H1 (cell line): ENCODE measurements around the gene IQCE. TPM values are rescaled to one million over a fixed set of nuclear protein-coding genes. Genes with fewer than 3 reads are reported as not detected.
A peak's percentile ranks its signal among the peaks of the same experiment; 100 is the strongest.

Experiments
- CTCF ChIA-PET: fragments of 300-600 bp; sonication (Branson Sonifier 250); formaldehyde crosslinking; loops from one replicate; lab custom pipeline; 2021; ENCODE audit not compliant: partially characterized antibody; lab: Charles Lee
- POLR2A ChIA-PET: fragments of 300-600 bp; sonication (Branson Sonifier 250); formaldehyde crosslinking; loops from one replicate; lab custom pipeline; 2021; ENCODE audit warnings: inconsistent platforms; ENCODE audit not compliant: partially characterized antibody; lab: Charles Lee
- DNase-seq, 2 experiments: peaks; one replicate each; pipeline versions ENCODE4 v3.0.0 to v3.0.0-alpha.2; 2010 to 2022; ENCODE audit warnings: low spot score in 2 of 2, low read depth in 1 of 2, mixed read lengths in 1 of 2
- FAIRE-seq: peaks from 2 replicates; lab custom pipeline; 2011; peaks lifted over from hg19 to GRCh38; lab: Jason Lieb, UNC
- H2AFZ ChIP-seq: 2 replicates; pipeline ENCODE4 v1.8.1; 2012; ENCODE audit warnings: low read length, inconsistent platforms
- H2AK5ac ChIP-seq: 2 replicates; pipeline ENCODE4 v1.6.1; 2013; ENCODE audit warnings: low read depth, low read length
- H2BK120ac ChIP-seq: replicated peaks from 2 replicates; pipeline ENCODE3; 2013; ENCODE audit warnings: low read depth, low read length, inconsistent platforms
- H2BK12ac ChIP-seq: 2 replicates; pipeline ENCODE4 v1.6.1; 2013; ENCODE audit warnings: low read depth, low read length
- H2BK15ac ChIP-seq: 2 replicates; pipeline ENCODE4 v1.6.1; 2013; ENCODE audit warnings: low read length
- H2BK20ac ChIP-seq: 2 replicates; pipeline ENCODE4 v1.6.1; 2013; ENCODE audit warnings: low read length
- H2BK5ac ChIP-seq: 2 replicates; pipeline ENCODE4 v1.6.1; 2013; ENCODE audit warnings: low read depth, low read length
- H3K14ac ChIP-seq: 2 replicates; pipeline ENCODE4 v1.6.1; 2013; ENCODE audit warnings: inconsistent platforms; ENCODE audit not compliant: insufficient read length
- H3K18ac ChIP-seq: 2 replicates; pipeline ENCODE4 v1.6.1; 2013; ENCODE audit warnings: low read length; ENCODE audit errors: extremely low read depth
- H3K23ac ChIP-seq: 2 replicates; pipeline ENCODE4 v1.6.1; 2013; ENCODE audit warnings: inconsistent platforms; ENCODE audit not compliant: insufficient read length
- H3K23me2 ChIP-seq: 2 replicates; pipeline ENCODE4 v1.6.1; 2013; ENCODE audit warnings: low read depth, low read length
- H3K27ac ChIP-seq: 2 replicates; pipeline ENCODE4 v1.6.1; 2011; ENCODE audit warnings: low read depth, low read length, inconsistent platforms
- H3K27me3 ChIP-seq, 4 experiments: replicated peaks in 1 of 4; 1 replicate in 1 of 4; 2 replicates in 3 of 4; pipeline versions ENCODE4 v1.6.1 to v1.8.1; 2011 to 2013; ENCODE audit warnings: low read length in 3 of 4, mild to moderate bottlenecking in 3 of 4, inconsistent platforms in 2 of 4, mixed read lengths in 2 of 4, moderate library complexity in 1 of 4; ENCODE audit not compliant: control insufficient read depth in 3 of 4, insufficient read depth in 3 of 4; ENCODE audit errors: extremely low read depth in 1 of 4
- H3K36me3 ChIP-seq, 4 experiments: 2 replicates each; pipeline versions ENCODE4 v1.6.1 to v1.8.1; 2011 to 2013; ENCODE audit warnings: mild to moderate bottlenecking in 4 of 4, low read length in 3 of 4, moderate library complexity in 2 of 4, control low read depth in 1 of 4, inconsistent platforms in 1 of 4; ENCODE audit not compliant: insufficient read depth in 4 of 4, control insufficient read depth in 2 of 4
- H3K4ac ChIP-seq: replicated peaks from 2 replicates; pipeline ENCODE3; 2013; ENCODE audit warnings: low read length, low read depth, mixed read lengths, inconsistent platforms; ENCODE audit not compliant: insufficient read length
- H3K4me1 ChIP-seq, 4 experiments: replicated peaks in 1 of 4; 1 replicate in 1 of 4; 2 replicates in 3 of 4; pipeline versions ENCODE4 v1.6.1 to v1.8.1; 2011 to 2013; ENCODE audit warnings: low read length in 3 of 4, inconsistent platforms in 2 of 4, mixed read lengths in 1 of 4; ENCODE audit not compliant: insufficient read depth in 4 of 4, control insufficient read depth in 3 of 4
- H3K4me2 ChIP-seq, 2 experiments: 2 replicates each; pipeline versions ENCODE4 v1.6.1 to v1.8.1; 2011 to 2013; ENCODE audit warnings: low read depth in 2 of 2, low read length in 2 of 2, control low read depth in 1 of 2, inconsistent platforms in 1 of 2, mild to moderate bottlenecking in 1 of 2; ENCODE audit not compliant: insufficient read depth in 1 of 2
- H3K4me3 ChIP-seq, 4 experiments: fragments of 200-600, 300-600 bp in 1 of 4; sonication (generic), shearing (Covaris generic), sonication (Bioruptor Twin) in 1 of 4; 2 replicates each; pipeline versions ENCODE4 v1.5.1 to v1.8.1; 2011 to 2016; ENCODE audit warnings: low read length in 4 of 4, low read depth in 3 of 4, control low read depth in 2 of 4, inconsistent platforms in 2 of 4, mild to moderate bottlenecking in 2 of 4, mixed read lengths in 1 of 4, moderate library complexity in 1 of 4; ENCODE audit not compliant: insufficient read depth in 2 of 4; ENCODE audit errors: extremely low read depth in 1 of 4
- H3K56ac ChIP-seq: replicated peaks from 2 replicates; pipeline ENCODE3; 2013; ENCODE audit warnings: low read depth, mild to moderate bottlenecking, mixed read lengths, low read length, inconsistent platforms; ENCODE audit not compliant: insufficient read length
- H3K79me1 ChIP-seq: 2 replicates; pipeline ENCODE4 v1.6.1; 2013; ENCODE audit warnings: low read depth, low read length, control low read depth
- H3K79me2 ChIP-seq, 2 experiments: 2 replicates each; pipeline versions ENCODE4 v1.6.1 to v1.8.1; 2012 to 2013; ENCODE audit warnings: low read length in 2 of 2, mild to moderate bottlenecking in 2 of 2, inconsistent platforms in 1 of 2; ENCODE audit not compliant: insufficient read depth in 2 of 2, control insufficient read depth in 1 of 2
- H3K9ac ChIP-seq, 4 experiments: replicated peaks in 1 of 4; 1 replicate in 1 of 4; 2 replicates in 3 of 4; pipeline versions ENCODE4 v1.6.1 to v1.8.1; 2011 to 2013; ENCODE audit warnings: low read depth in 3 of 4, low read length in 3 of 4, control low read depth in 2 of 4, mild to moderate bottlenecking in 2 of 4, moderate library complexity in 2 of 4, inconsistent platforms in 1 of 4; ENCODE audit errors: extremely low read depth in 1 of 4
- H3K9me3 ChIP-seq, 2 experiments: 2 replicates each; pipeline versions ENCODE4 v1.6.1 to v1.8.1; 2012 to 2013; ENCODE audit warnings: mild to moderate bottlenecking in 2 of 2, moderate library complexity in 2 of 2, control low read depth in 1 of 2, inconsistent platforms in 1 of 2, low read depth in 1 of 2, low read length in 1 of 2, mixed read lengths in 1 of 2; ENCODE audit not compliant: insufficient read depth in 2 of 2
- H4K20me1 ChIP-seq, 2 experiments: replicated peaks in 1 of 2; 2 replicates each; pipeline versions ENCODE3 to v1.8.1; 2011 to 2013; ENCODE audit warnings: inconsistent platforms in 2 of 2, low read length in 2 of 2, mild to moderate bottlenecking in 1 of 2; ENCODE audit not compliant: insufficient read depth in 2 of 2, control insufficient read depth in 1 of 2
- H4K5ac ChIP-seq: 2 replicates; pipeline ENCODE4 v1.6.1; 2013; ENCODE audit warnings: low read length, low read depth, mixed read lengths, inconsistent platforms; ENCODE audit not compliant: insufficient read length
- H4K8ac ChIP-seq: 2 replicates; pipeline ENCODE4 v1.8.0; 2013; ENCODE audit warnings: mild to moderate bottlenecking, moderate library complexity, low read length, inconsistent platforms; ENCODE audit not compliant: insufficient read depth; ENCODE audit errors: extremely low read depth
- H4K91ac ChIP-seq: replicated peaks from 2 replicates; pipeline ENCODE3; 2013; ENCODE audit warnings: low read length, mixed read lengths, inconsistent platforms; ENCODE audit not compliant: insufficient read length
- BACH1 ChIP-seq: IDR thresholded peaks from 2 replicates; pipeline ENCODE4 v1.6.1; 2012; ENCODE audit warnings: low read length, improper control_type of control experiment
- CHD2 ChIP-seq: IDR thresholded peaks from 2 replicates; pipeline ENCODE4 v1.6.1; 2012; ENCODE audit warnings: low read length, improper control_type of control experiment
- EZH2 ChIP-seq: fragments of 200-600 bp; sonication (generic); IDR thresholded peaks from 2 replicates; pipeline ENCODE4 v1.7.1; 2012; ENCODE audit warnings: low read depth, mild to moderate bottlenecking, moderate library complexity, low read length, inconsistent platforms; ENCODE audit not compliant: severe bottlenecking
- POU5F1 ChIP-seq: IDR thresholded peaks from 2 replicates; pipeline ENCODE4 v1.6.1; 2011; ENCODE audit warnings: low read depth, mild to moderate bottlenecking, low read length, moderate library complexity
- SP4 ChIP-seq: IDR thresholded peaks from 2 replicates; pipeline ENCODE4 v1.6.1; 2012; ENCODE audit warnings: low read length, inconsistent platforms
- ZNF274 ChIP-seq: IDR thresholded peaks from 2 replicates; pipeline ENCODE4 v1.7.0; 2012; ENCODE audit warnings: low read length, borderline replicate concordance; ENCODE audit errors: extremely low read depth
- WGBS, 2 experiments: shearing (Covaris generic) in 1 of 2; methylation state at CpG; one replicate each; pipeline versions ENCODE4 v1.1.6 to v1.1.7; 2013 to 2015; ENCODE audit warnings: low lambda C conversion rate in 2 of 2, mixed read lengths in 2 of 2, inconsistent platforms in 1 of 2, low coverage in 1 of 2, missing lambda C conversion rate in 1 of 2; ENCODE audit not compliant: insufficient replicate concordance in 2 of 2, insufficient coverage in 1 of 2, insufficient read length in 1 of 2; ENCODE audit errors: extremely low coverage in 1 of 2, missing lambda C conversion rate in 1 of 2; 5-methylcytosine and 5-hydroxymethylcytosine counted together
- polyA plus RNA-seq, 7 experiments: library from polyadenylated mRNA; depleted of rRNA in 3 of 7; stranded (reverse) in 5 of 7; unstranded in 2 of 7; fragments of >200 nt in 5 of 7; fragments of 200-250 nt in 2 of 7; gene quantifications; 1 replicate in 5 of 7; 2 replicates in 1 of 7; 4 replicates in 1 of 7; pipeline versions ENCODE4 v1.2.1 to v1.2.3, GENCODE V29; 2011 to 2013; ENCODE audit warnings: missing spikeins in 2 of 7, mixed read lengths in 2 of 7
- total RNA-seq: library from RNA; stranded (reverse); fragmentation: NEBNext Ultra II Directional; extraction: Animal tissue kit (Norgen Biotek cat#: 25700); gene quantifications from 2 replicates; pipeline ENCODE4 v1.2.1, GENCODE V29; 2021

The IQCE gene
- total and polyA plus RNA-seq, 2 of the 8 experiments (the other 6 are each of a cell fraction or from before 2014, with no cell fraction given), result 2.2 to 4.9 TPM

- no peak overlapping the region for H3K4me2 ChIP-seq
- H3K36me3 ChIP-seq, result no peaks in the 10 kb centered on the region
- H3K9me3 ChIP-seq, result no peaks in the 10 kb centered on the region
- no peak overlapping the region for H3K4ac ChIP-seq
- no peak overlapping the region for H3K27ac ChIP-seq
- H3K4me1 ChIP-seq, result peaks cover 0 to 7% (median 4%) of the 10 kb centered on the region in 4 experiments; a peak in 2 of 7 replicates
- no peak overlapping the region for H2BK12ac ChIP-seq
- 0 out of 2 replicates have a peak overlapping the region, but pooled peaks have one; percentile 24 for H2BK5ac ChIP-seq
- H3K9ac ChIP-seq, result no peak overlapping the region
- no peaks in the 10 kb centered on the region for H3K23me2 ChIP-seq
- H3K27me3 ChIP-seq, result no peaks in the 10 kb centered on the region
- TF ChIP-seq ZNF274 (no peak), POU5F1 (no peak), CHD2 (no peak), BACH1 (no peak), SP4 (no peak), EZH2 (no peak)
- TF ChIP-seq, all 59 proteins: peak for 0
- Histone ChIP-seq H4K8ac (peak overlapping the region; percentile 9; the same call in 1 of the 2 replicates), H3K23ac (no peak overlapping the region), H4K5ac (no peak overlapping the region), H3K56ac (no peak overlapping the region), H3K4me3 (no peak overlapping the region), H3K18ac (no peak overlapping the region; the same call in 1 of the 2 replicates), H3K79me2 (no peaks in the 10 kb centered on the region), H3K79me1 (no peaks in the 10 kb centered on the region; the same call in 1 of the 2 replicates), H4K20me1 (no peaks in the 10 kb centered on the region), H2AK5ac (0 out of 2 replicates have a peak overlapping the region, but pooled peaks have one; percentile 39), H2BK120ac (no peak overlapping the region), H2BK20ac (0 out of 2 replicates have a peak overlapping the region, but pooled peaks have one; percentile 15), H4K91ac (no peak overlapping the region), H2AFZ (no peak overlapping the region), H3K14ac (no peak overlapping the region), H2BK15ac (peak overlapping the region; percentile 77; the same call in 1 of the 2 replicates)
- 85% methylated on average over 26 of the region's 26 CpGs; no CpG with 5 or more reads in 1 of the 2 experiments for WGBS, 2 experiments
- FAIRE-seq (no peak), DNase-seq (no peak)
- CTCF ChIA-PET, result interaction anchor here (1.2 to 5.7 kb wide), 8 partner anchors 15 to 309 kb away, joined by 3 to 30 read pairs (median 14); partner anchors contain the start of gene TTYH3
- POLR2A ChIA-PET, result interaction anchor here (1.4 kb wide), 1 partner anchor 11 kb away, joined by 5 read pairs; no protein-coding TSS in a partner anchor
Measured at GRCh38 chr7:2607122-2607922, 48.5 kb downstream of the IQCE start.
